SK-N-SH treated with all-trans-retinoic acid at 6 μM for 48 hours (cell line): ENCODE results near the gene SCGB1A1.

Experiments used
- ATAC-seq: fragments of 200-7000 bp; cut with Tn5 transposase; 3 replicates; pipeline ENCODE4 v1.9.1; 2020; ENCODE audit warnings: mild to moderate bottlenecking, moderate library complexity
- ARNTL ChIP-seq: fragments of 450-650 bp; formaldehyde crosslinking; IDR thresholded peaks from 2 replicates; pipeline ENCODE4 v1.5.0; 2020; ENCODE audit warnings: low read depth, mild to moderate bottlenecking, moderate library complexity, borderline replicate concordance
- BACH2 ChIP-seq: fragments of 250-450 bp; sonication (Bioruptor Pico); IDR thresholded peaks from 2 replicates; pipeline ENCODE4 v1.9.0; 2021; ENCODE audit warnings: mild to moderate bottlenecking, borderline replicate concordance
- CREB5 ChIP-seq: fragments of 250-450 bp; sonication (Bioruptor Pico); IDR thresholded peaks from 2 replicates; pipeline ENCODE4 v1.5.1; 2020; ENCODE audit warnings: low read depth, mild to moderate bottlenecking, moderate library complexity
- CSDC2 ChIP-seq: fragments of 250-450 bp; sonication (Bioruptor Pico); IDR thresholded peaks from 2 replicates; pipeline ENCODE4 v1.5.0; 2020; ENCODE audit warnings: mild to moderate bottlenecking, moderate library complexity
- CSRNP3 ChIP-seq: fragments of 250-450 bp; sonication (Bioruptor Pico); IDR thresholded peaks from 2 replicates; pipeline ENCODE4 v1.5.1; 2021; ENCODE audit warnings: mild to moderate bottlenecking, moderate library complexity
- ESRRG ChIP-seq: fragments of 250-450 bp; sonication (Bioruptor Pico); IDR thresholded peaks from 2 replicates; pipeline ENCODE4 v1.6.1; 2021; ENCODE audit warnings: mild to moderate bottlenecking
- GLIS3 ChIP-seq: fragments of 250-450 bp; sonication (Bioruptor Pico); IDR thresholded peaks from 2 replicates; pipeline ENCODE4 v1.5.0; 2020; ENCODE audit warnings: mild to moderate bottlenecking, moderate library complexity
- ISL1 ChIP-seq: fragments of 250-450 bp; sonication (Bioruptor Pico); IDR thresholded peaks from 2 replicates; pipeline ENCODE4 v2.1.2; 2022; ENCODE audit warnings: mild to moderate bottlenecking, moderate library complexity
- OSR1 ChIP-seq: fragments of 250-450 bp; sonication (Bioruptor Pico); IDR thresholded peaks from 2 replicates; pipeline ENCODE4 v1.8.0; 2022; ENCODE audit warnings: moderate library complexity, mild to moderate bottlenecking, inconsistent platforms
- PPARA ChIP-seq: fragments of 250-450 bp; sonication (Bioruptor Pico); IDR thresholded peaks from 2 replicates; pipeline ENCODE4 v1.5.0; 2020; ENCODE audit warnings: mild to moderate bottlenecking, borderline replicate concordance
- RARB ChIP-seq: fragments of 250-450 bp; sonication (Bioruptor Pico); IDR thresholded peaks from 2 replicates; pipeline ENCODE4 v1.8.0; 2021; ENCODE audit warnings: mild to moderate bottlenecking, moderate library complexity
- SNAI2 ChIP-seq: fragments of 250-450 bp; sonication (Bioruptor Pico); IDR thresholded peaks from 2 replicates; pipeline ENCODE4 v1.5.0; 2020; ENCODE audit warnings: mild to moderate bottlenecking, moderate library complexity
- TCF4 ChIP-seq: fragments of 250-450 bp; sonication (Bioruptor Pico); IDR thresholded peaks from 2 replicates; pipeline ENCODE4 v1.8.0; 2021; ENCODE audit warnings: mild to moderate bottlenecking, moderate library complexity, borderline replicate concordance
- TOX ChIP-seq: fragments of 250-450 bp; sonication (Bioruptor Pico); IDR thresholded peaks from 2 replicates; pipeline ENCODE4 v1.8.0; 2021; ENCODE audit warnings: mild to moderate bottlenecking, moderate library complexity, borderline replicate concordance
- ZC3H10 ChIP-seq: fragments of 250-450 bp; sonication (Bioruptor Pico); IDR thresholded peaks from 2 replicates; pipeline ENCODE4 v1.5.1; 2021; ENCODE audit warnings: mild to moderate bottlenecking, moderate library complexity
- ZFP3 ChIP-seq: fragments of 250-450 bp; sonication (Bioruptor Pico); IDR thresholded peaks from 2 replicates; pipeline ENCODE4 v1.5.0; 2020; ENCODE audit warnings: mild to moderate bottlenecking, moderate library complexity
- ZFP30 ChIP-seq: fragments of 450-650 bp; formaldehyde crosslinking; IDR thresholded peaks from 2 replicates; pipeline ENCODE4 v1.5.0; 2022; ENCODE audit warnings: mild to moderate bottlenecking, moderate library complexity
- ZNF565 ChIP-seq: fragments of 450-650 bp; formaldehyde crosslinking; conservative IDR thresholded peaks from 2 replicates; pipeline ENCODE4 v1.5.0; 2020; ENCODE audit warnings: low read depth, mild to moderate bottlenecking, moderate library complexity
- ZNF70 ChIP-seq: fragments of 450-650 bp; formaldehyde crosslinking; IDR thresholded peaks from 2 replicates; pipeline ENCODE4 v1.5.0; 2020; ENCODE audit warnings: mild to moderate bottlenecking, moderate library complexity
- ZNF8 ChIP-seq: fragments of 450-650 bp; formaldehyde crosslinking; IDR thresholded peaks from 2 replicates; pipeline ENCODE4 v1.5.0; 2020; ENCODE audit warnings: mild to moderate bottlenecking, moderate library complexity
- TF ChIP-seq, protein P1 (sequence below): fragments of 250-450 bp; sonication (Bioruptor Pico); IDR thresholded peaks from 2 replicates; pipeline ENCODE4 v1.5.0; 2020; ENCODE audit warnings: mild to moderate bottlenecking, moderate library complexity
- TF ChIP-seq, protein P2 (sequence below): fragments of 250-450 bp; sonication (Bioruptor Pico); IDR thresholded peaks from 2 replicates; pipeline ENCODE4 v1.8.0; 2020; ENCODE audit warnings: mild to moderate bottlenecking, moderate library complexity, borderline replicate concordance

The SCGB1A1 gene

GRCh38 chr11:62409831-62410230 is 9.0 kb upstream of the SCGB1A1 start:
- no peak for ATAC-seq
- TF ChIP-seq ZNF70 (no peak), GLIS3 (CRISPR knock-in tag) (no peak), ZFP3 (no peak), PPARA (CRISPR knock-in tag) (no peak), CSRNP3 (CRISPR knock-in tag) (no peak), ZC3H10 (no peak), CREB5 (no peak)
- TF ChIP-seq, all 23 proteins: peak for 0

GRCh38 chr11:62410972-62411371 is 7.9 kb upstream of the SCGB1A1 start:
- no peak for ATAC-seq
- TF ChIP-seq ARNTL (CRISPR knock-in tag) (no peak), CSRNP3 (CRISPR knock-in tag) (no peak), GLIS3 (CRISPR knock-in tag) (no peak), TOX (CRISPR knock-in tag) (no peak), ZC3H10 (no peak), CREB5 (no peak), CSDC2 (no peak), ZFP3 (no peak), ZFP30 (no peak), ZNF565 (no peak), SNAI2 (CRISPR knock-in tag) (no peak), RARB (CRISPR knock-in tag) (no peak), ZNF8 (no peak), BACH2 (CRISPR knock-in tag) (no peak), ESRRG (CRISPR knock-in tag) (no peak), OSR1 (no peak), ISL1 (CRISPR knock-in tag) (no peak)
- TF ChIP-seq, protein P1, sequence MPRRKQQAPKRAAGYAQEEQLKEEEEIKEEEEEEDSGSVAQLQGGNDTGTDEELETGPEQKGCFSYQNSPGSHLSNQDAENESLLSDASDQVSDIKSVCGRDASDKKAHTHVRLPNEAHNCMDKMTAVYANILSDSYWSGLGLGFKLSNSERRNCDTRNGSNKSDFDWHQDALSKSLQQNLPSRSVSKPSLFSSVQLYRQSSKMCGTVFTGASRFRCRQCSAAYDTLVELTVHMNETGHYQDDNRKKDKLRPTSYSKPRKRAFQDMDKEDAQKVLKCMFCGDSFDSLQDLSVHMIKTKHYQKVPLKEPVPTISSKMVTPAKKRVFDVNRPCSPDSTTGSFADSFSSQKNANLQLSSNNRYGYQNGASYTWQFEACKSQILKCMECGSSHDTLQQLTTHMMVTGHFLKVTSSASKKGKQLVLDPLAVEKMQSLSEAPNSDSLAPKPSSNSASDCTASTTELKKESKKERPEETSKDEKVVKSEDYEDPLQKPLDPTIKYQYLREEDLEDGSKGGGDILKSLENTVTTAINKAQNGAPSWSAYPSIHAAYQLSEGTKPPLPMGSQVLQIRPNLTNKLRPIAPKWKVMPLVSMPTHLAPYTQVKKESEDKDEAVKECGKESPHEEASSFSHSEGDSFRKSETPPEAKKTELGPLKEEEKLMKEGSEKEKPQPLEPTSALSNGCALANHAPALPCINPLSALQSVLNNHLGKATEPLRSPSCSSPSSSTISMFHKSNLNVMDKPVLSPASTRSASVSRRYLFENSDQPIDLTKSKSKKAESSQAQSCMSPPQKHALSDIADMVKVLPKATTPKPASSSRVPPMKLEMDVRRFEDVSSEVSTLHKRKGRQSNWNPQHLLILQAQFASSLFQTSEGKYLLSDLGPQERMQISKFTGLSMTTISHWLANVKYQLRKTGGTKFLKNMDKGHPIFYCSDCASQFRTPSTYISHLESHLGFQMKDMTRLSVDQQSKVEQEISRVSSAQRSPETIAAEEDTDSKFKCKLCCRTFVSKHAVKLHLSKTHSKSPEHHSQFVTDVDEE, result no peak
- TF ChIP-seq, protein P2, sequence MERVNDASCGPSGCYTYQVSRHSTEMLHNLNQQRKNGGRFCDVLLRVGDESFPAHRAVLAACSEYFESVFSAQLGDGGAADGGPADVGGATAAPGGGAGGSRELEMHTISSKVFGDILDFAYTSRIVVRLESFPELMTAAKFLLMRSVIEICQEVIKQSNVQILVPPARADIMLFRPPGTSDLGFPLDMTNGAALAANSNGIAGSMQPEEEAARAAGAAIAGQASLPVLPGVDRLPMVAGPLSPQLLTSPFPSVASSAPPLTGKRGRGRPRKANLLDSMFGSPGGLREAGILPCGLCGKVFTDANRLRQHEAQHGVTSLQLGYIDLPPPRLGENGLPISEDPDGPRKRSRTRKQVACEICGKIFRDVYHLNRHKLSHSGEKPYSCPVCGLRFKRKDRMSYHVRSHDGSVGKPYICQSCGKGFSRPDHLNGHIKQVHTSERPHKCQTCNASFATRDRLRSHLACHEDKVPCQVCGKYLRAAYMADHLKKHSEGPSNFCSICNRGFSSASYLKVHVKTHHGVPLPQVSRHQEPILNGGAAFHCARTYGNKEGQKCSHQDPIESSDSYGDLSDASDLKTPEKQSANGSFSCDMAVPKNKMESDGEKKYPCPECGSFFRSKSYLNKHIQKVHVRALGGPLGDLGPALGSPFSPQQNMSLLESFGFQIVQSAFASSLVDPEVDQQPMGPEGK (CRISPR knock-in tag), result no peak

DNA sequence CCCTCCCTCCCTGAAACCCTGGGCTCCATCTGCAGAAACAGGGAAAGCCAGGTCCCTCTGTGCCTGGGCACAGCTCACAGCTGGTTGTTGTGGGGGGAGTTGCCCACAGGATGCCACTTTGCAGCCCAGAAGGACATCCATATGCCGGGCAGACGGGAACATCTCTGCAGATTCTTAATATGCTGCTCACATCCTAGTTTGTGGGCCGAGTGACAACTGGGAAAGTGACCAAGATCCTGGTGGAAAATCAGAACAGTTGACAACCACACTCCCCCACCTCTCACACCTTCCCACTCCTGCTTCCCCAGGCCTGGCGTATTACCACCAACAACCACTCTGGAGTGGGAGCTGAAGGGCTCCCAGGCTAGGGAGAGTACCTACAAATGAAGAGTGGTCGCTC is 7.3 kb upstream of the SCGB1A1 start:
- ATAC-seq, result no peak; the same call in 2 of the 3 replicates
- no peak for TF ChIP-seq CSRNP3 (CRISPR knock-in tag)
- no peak for TF ChIP-seq ZFP30
- no peak for TF ChIP-seq CSDC2
- TF ChIP-seq ZNF8, result no peak
- no peak for TF ChIP-seq SNAI2 (CRISPR knock-in tag)
- no peak for TF ChIP-seq TCF4 (CRISPR knock-in tag)
- no peak for TF ChIP-seq ZNF565
- TF ChIP-seq ZC3H10, result no peak
- no peak for TF ChIP-seq ZFP3
- no peak for TF ChIP-seq OSR1
- TF ChIP-seq, protein P1, result no peak
- no peak for TF ChIP-seq PPARA (CRISPR knock-in tag)
- no peak for TF ChIP-seq ISL1 (CRISPR knock-in tag)
